Posterior vena cava (tissue), 2 donors: ENCODE data around the gene TMEM143. TPM values are rescaled to one million over a fixed set of nuclear protein-coding genes. Genes with fewer than 3 reads are reported as not detected.

Source experiments
- DNase-seq: peaks from one replicate; pipeline ENCODE4 v3.0.0-alpha.2; 2020; ENCODE audit warnings: low spot score
- intact Hi-C, 2 donors: fragments of 100-400 bp; cut with DNase I; formaldehyde crosslinking; loops; one replicate each; pipeline versions ENCODE4 v1.14.1 to v1.14.2; 2022 to 2023
- long read RNA-seq, 2 donors: library from polyadenylated mRNA; unstranded; transcript quantifications; one replicate each; pipeline ENCODE4 v2.0.0, GENCODE V29; 2020 to 2021
- total RNA-seq, 2 donors: library from RNA; stranded (reverse); fragmentation: NEBNext Ultra II Directional; extraction: Animal tissue kit (Norgen Biotek cat#: 25700); gene quantifications; one replicate each; pipeline ENCODE4 v1.2.1, GENCODE V29; 2021
- donor health status: DM: yes; HTN: yes; CAD: no.
- donor health status: DM: yes; HTN: yes; CAD: no.

Gene TMEM143
- 1 to 10 TPM; 5.0 to 6.3 TPM for total RNA-seq
- long read RNA-seq, donor 1, partial matches to known transcripts, result 0 of 1 reads
- long read RNA-seq, donor 1, other reads (novel, unspliced or antisense), result 0 of 1 reads
- long read RNA-seq, donor 2, partial matches to known transcripts, result 0 of 4 reads
- long read RNA-seq, donor 2, other reads (novel, unspliced or antisense), result 2 of 4 reads

DNA sequence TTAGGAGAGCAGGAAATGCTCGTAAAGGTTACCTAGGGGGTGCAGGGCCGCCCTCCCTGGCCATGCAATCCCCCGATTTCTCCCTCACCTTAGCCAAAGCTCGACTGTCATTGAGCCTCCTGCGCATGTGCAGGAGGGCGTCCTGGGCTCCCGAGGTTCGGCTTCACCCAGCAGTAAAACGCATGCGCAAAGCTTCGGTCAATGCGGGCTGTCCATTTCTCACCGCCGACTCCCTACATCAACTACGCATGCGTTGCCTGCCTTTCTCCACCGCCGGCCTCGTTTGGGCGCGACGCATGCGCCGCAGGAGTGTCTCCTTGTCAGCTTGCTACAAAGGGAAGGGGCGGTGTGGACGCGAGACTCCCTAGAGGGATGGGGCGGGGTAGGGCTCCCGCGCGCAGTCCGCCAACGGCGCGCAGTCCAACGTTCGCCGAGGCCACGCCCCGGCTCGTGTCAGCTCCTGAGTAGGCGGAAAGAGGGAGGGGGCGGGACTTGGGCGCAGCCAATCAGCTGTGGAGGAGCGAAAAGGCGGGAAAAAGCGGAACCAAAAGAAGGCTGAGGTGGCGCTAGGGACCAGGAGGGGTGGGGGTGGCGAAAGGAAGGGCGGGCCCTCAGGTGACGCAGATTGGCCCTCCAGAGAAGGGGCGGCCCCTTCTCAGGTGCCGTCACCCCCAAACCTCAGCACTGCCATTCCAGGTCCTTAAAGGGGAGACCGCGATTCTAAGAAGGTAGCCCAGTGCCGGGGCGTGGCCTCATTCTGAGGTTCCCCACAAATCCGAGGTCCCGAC lies at the start of gene TMEM143, which contains the start of gene SYNGR4:
TSS of gene TMEM143 (minus strand) at position 131 of the 788 bp plus-strand sequence. CDS start at position 111, 20 bp downstream.
TSS of gene SYNGR4 (plus strand) at position 558 of the 788 bp plus-strand sequence. CDS start 1,476 bp downstream, outside the sequence.
- peak; percentile 100 for DNase-seq
- intact Hi-C loops, result no loop called here

DNA sequence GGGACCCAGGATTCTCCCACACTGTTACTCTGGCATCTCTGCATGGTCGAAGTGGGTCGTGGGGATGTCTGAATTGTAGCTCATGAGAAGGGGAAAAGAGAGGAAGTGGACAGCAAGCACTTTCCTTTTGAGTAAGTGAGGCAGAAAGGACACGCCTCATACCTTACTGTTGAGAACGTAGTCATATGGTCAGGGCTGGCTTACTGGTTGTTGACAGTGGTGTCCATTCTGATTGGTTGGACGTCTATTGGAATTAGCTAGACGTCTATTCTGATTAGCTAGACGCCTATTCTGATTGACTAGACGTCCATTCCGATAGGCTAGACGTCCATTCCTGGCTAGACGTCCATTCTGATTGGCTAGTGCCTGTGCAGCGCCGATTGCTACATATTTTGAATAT lies 42.1 kb upstream of the TMEM143 start:
- DNase-seq, result no peak
- intact Hi-C loops, result no loop called here

DNA sequence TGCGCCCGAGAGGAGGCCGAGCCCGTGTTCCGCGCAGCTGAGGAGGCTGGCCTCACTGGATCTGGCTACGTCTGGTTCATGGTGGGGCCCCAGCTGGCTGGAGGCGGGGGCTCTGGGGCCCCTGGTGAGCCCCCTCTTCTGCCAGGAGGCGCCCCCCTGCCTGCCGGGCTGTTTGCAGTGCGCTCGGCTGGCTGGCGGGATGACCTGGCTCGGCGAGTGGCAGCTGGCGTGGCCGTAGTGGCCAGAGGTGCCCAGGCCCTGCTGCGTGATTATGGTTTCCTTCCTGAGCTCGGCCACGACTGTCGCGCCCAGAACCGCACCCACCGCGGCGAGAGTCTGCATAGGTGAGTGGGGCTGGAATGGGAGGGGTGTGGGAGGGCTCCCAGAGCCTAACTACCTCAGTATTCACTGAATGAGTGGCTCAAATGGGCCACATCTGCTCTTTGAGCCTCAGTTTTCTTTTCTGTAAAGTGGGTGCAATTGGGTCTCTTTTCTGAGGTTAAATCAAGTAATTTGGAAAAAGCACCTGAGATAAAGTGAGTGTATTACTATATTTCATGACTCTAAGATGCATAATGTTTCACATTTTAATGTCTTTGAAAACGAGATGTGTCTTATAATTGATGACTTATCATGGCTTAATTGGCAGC lies 41.4 kb upstream of the TMEM143 start:
- DNase-seq, result no peak
- intact Hi-C loops, result no loop called here

GRCh38 chr19:48403606-48404005 lies 39.9 kb upstream of the TMEM143 start:
- no peak for DNase-seq
- intact Hi-C loops, result no loop called here

GRCh38 chr19:48401287-48401686 lies 37.5 kb upstream of the TMEM143 start:
- DNase-seq, result no peak
- intact Hi-C loops, result no loop called here

GRCh38 chr19:48400018-48400742 lies 36.4 kb upstream of the TMEM143 start:
- intact Hi-C loops, result no loop called here
- DNase-seq, result peak; percentile 94

DNA sequence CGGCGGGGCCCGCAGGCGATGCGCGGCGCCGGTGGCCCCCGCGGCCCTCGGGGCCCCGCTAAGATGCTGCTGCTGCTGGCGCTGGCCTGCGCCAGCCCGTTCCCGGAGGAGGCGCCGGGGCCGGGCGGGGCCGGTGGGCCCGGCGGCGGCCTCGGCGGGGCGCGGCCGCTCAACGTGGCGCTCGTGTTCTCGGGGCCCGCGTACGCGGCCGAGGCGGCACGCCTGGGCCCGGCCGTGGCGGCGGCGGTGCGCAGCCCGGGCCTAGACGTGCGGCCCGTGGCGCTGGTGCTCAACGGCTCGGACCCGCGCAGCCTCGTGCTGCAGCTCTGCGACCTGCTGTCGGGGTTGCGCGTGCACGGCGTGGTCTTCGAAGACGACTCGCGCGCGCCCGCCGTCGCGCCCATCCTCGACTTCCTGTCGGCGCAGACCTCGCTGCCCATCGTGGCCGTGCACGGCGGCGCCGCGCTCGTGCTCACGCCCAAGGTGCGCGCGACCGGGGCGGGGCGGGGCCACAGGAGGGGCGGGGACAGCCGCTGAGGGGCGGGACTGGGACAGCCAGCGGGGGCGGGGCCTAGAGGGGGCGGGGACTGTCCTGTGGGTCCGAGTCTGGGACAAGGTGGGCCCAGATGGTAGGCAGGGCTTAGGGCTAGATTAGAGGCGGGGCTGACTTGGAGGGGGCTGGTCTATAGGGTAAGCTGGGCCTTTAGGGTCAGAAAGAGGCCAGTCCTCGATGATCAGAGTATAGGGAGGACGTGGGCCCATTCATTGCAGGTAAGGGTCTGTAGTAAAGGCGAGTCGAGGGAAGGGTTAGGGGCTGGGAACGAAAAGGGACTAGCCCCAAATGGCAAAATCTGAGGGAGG lies 34.9 kb upstream of the TMEM143 start:
- DNase-seq, result peak; percentile 95
- intact Hi-C loops, result no loop called here

DNA sequence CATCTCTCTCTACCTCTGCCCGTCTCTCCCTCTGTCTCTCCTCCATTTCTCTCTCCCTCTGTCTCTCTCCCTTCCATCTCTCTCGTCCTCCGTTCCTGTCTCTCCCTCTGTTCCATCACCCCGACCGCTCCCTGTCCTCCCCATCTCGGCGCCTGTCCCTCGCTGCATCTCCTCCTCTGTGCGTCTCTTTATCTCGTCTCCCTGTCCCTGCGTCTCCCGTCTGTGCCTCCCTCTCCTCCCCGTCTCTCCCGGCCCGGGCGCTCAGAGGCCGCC lies 34.3 kb upstream of the TMEM143 start:
- intact Hi-C loops, result no loop called here
- no peak for DNase-seq

DNA sequence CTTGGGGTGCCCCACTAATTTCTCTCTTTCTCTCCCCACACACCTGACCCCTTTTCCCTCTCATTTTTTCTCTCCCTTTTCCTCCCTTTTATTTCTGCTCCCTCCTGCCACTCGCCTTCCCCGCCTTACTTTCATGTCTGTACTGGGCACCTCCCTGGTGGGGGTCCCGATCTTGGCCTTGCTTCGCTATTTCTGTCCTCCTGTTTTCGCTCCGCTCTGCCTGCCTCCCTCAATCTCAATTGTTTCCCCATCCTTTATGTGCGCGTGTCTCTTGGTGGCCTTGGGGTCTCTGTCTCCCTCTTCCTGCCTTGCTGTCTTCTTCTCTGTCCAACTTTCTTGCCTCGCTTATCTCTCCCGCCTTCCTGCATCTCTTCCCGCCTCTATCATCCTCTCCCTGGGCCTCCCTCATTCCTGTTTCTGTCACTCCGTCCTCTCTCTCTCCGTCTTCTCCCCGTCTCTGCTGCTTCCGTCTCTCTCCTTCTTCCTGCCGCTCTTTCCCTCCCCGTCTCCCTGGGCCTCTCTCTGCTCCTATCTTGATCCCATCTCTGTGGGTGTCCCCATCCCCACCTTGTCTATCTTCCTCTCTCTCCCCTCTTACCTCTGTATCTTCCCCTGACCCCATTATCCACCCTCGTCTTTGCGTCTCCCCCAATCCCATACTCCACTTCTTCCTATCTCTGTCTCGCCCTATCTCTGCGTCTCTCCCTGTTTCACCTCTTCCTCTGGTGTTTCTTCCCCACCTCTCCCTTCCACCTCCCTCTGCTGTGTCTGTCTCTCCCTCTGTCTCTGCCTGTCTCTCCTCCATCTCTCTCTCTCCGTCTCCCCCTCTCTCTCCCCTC lies 33.7 kb upstream of the TMEM143 start:
- no peak for DNase-seq
- intact Hi-C loops, result no loop called here

GRCh38 chr19:48396824-48397176 lies 33.1 kb upstream of the TMEM143 start:
- DNase-seq, result no peak
- intact Hi-C loops, result no loop called here

GRCh38 chr19:48396016-48396823 lies 32.5 kb upstream of the TMEM143 start:
- intact Hi-C loops, result no loop called here

DNA sequence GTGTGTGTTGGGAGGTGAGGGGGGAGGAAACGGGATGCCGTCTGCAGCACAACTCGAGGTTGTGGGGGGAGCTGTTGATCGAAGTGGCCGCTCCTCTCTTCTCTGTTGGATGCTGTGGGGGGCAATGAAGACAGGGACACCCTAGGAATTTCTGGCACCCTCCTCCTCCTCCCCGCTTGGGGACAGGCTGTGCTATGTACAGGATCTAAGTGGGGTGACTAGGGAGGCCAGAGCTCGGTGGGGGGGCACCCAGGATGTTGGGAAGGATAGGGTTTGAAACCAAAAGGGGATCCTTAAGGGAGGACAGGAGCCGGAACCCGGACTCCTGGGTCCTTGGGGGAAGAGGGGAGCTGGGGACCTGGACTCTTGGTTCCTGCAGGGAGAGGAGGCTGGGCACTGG lies 31.8 kb upstream of the TMEM143 start:
- DNase-seq, result no peak
- intact Hi-C loops, result no loop called here

More at GRCh38 chr19:48396016-48396823, 32.5 kb upstream of the TMEM143 start:
- DNase-seq, result no peak

DNA sequence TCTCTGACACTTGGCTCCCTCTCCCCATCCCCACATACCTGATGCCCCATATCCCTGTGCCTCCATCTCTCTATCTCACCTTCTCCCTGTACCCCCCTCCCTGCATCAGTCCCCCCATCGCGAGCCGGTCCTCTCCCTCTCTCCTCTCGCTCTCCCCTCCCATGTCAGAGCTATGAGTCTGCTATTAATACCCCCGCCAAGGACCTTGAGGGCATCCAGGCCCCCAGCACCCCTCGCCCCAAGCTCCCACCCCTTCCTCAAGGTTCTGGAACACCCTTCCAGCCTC lies 31.4 kb upstream of the TMEM143 start:
- DNase-seq, result no peak
- intact Hi-C loops, result no loop called here

GRCh38 chr19:48394331-48395169 lies 30.8 kb upstream of the TMEM143 start:
- intact Hi-C loops, result no loop called here
- no peak for DNase-seq

- DNase-seq, result no peak
- intact Hi-C loops, result no loop called here
Measured at GRCh38 chr19:48393559-48394330, 30.0 kb upstream of the TMEM143 start, which contains the start of gene GRIN2D. TSS of gene GRIN2D (plus strand) at chr19:48393668. CDS start at chr19:48398393, 4,725 bp downstream.
